ENCODE data around the gene PAPSS2. TPM values are rescaled to one million over a fixed set of nuclear protein-coding genes. Genes with fewer than 3 reads are reported as not detected.

Gene PAPSS2
- total RNA-seq, 1 experiment from 2014 or later: 14.6 TPM

- H3K4me3 ChIP-seq (replicated peaks in 1 of 2; ENCODE audit: low read depth in 1 of 2, low read length in 2 of 2): no peak overlapping the region
- H3K4me2 ChIP-seq (ENCODE audit: low read length): no peak overlapping the region
- H2AFZ ChIP-seq (ENCODE audit: low read depth, low read length, poor library complexity, severe bottlenecking): no peak overlapping the region
- no TSS peak for BruUV-seq (replicated peaks)
- H3K9ac ChIP-seq (ENCODE audit: low read length): no peak overlapping the region
- POLR2A ChIA-PET: no interaction called here
- no peaks in the 10 kb centered on the region for H3K27me3 ChIP-seq (ENCODE audit: insufficient read depth, low read length)
- CTCF ChIA-PET: no interaction called here
- H3K36me3 ChIP-seq (ENCODE audit: control insufficient read depth in 1 of 2, insufficient read depth in 2 of 2, low read length in 2 of 2): no peaks in the 10 kb centered on the region
- DNase-seq (ENCODE audit: low read depth, low spot score): no peak
- H4K20me1 ChIP-seq (ENCODE audit: insufficient read depth): no peaks in the 10 kb centered on the region
- no peak for ATAC-seq
- peaks cover 7 to 12% of the 10 kb centered on the region in 2 experiments for H3K4me1 ChIP-seq (ENCODE audit: control insufficient read depth in 1 of 2, insufficient read depth in 2 of 2, low read length in 2 of 2)
- no peaks in the 10 kb centered on the region for H3K79me2 ChIP-seq (ENCODE audit: insufficient read depth, low read length)
- RAD21 ChIA-PET (ENCODE audit: low non-redundant PET in 1 of 2, low total read pairs in 2 of 2, uncharacterized antibody in 2 of 2, unreplicated experiment in 2 of 2): no interaction called here
- no peak overlapping the region for H3K27ac ChIP-seq (ENCODE audit: low read depth, low read length)
- no peaks in the 10 kb centered on the region for H3K9me3 ChIP-seq (ENCODE audit: control insufficient read depth in 1 of 2, insufficient read depth in 1 of 2, low read depth in 1 of 2, low read length in 2 of 2)
- H3K9me2 ChIP-seq (ENCODE audit: insufficient read depth): no peaks in the 10 kb centered on the region
- no peak for TF ChIP-seq SIN3A (IDR thresholded peaks at IDR 0.05; ENCODE audit: low read depth)
- no peak for TF ChIP-seq EZH2phosphoT487 (IDR thresholded peaks at IDR 0.05; ENCODE audit: borderline replicate concordance)
- TF ChIP-seq SP1 (IDR thresholded peaks at IDR 0.05; ENCODE audit: low read depth): no peak
- TF ChIP-seq JUND (IDR thresholded peaks at IDR 0.05): no peak
- no peak for TF ChIP-seq ZNF274 (IDR thresholded peaks at IDR 0.05; ENCODE audit: low read depth, low read length)
- no peak for TF ChIP-seq ZFX (IDR thresholded peaks at IDR 0.05)
- TF ChIP-seq RAD21 (IDR thresholded peaks at IDR 0.05; ENCODE audit: low read depth): no peak
- no peak for TF ChIP-seq REST (IDR thresholded peaks at IDR 0.05; ENCODE audit: low read depth)
- no peak for TF ChIP-seq POLR2A (IDR thresholded peaks at IDR 0.05; ENCODE audit: borderline replicate concordance, extremely low read depth, insufficient read depth, insufficient read length)
- TF ChIP-seq ELF1 (IDR thresholded peaks at IDR 0.05; ENCODE audit: borderline replicate concordance, low read depth): no peak
- TF ChIP-seq CBX3 (IDR thresholded peaks at IDR 0.05; ENCODE audit: low read depth): no peak
- no peak for TF ChIP-seq TCF7L2 (IDR thresholded peaks at IDR 0.05; ENCODE audit: borderline replicate concordance, extremely low read depth, insufficient read depth, insufficient read length)
- TF ChIP-seq CTCF (IDR thresholded peaks at IDR 0.05 in 2 of 3, conservative IDR thresholded peaks at IDR 0.05 in 1 of 3; ENCODE audit: borderline replicate concordance in 1 of 3, insufficient read depth in 1 of 3, low read depth in 2 of 3, low read length in 2 of 3): no peak
- TF ChIP-seq FOSL1 (IDR thresholded peaks at IDR 0.05; ENCODE audit: low read depth): no peak
- intact Hi-C loops (cut with micrococcal nuclease): no loop called here
These were observed 17.9 kb downstream of the PAPSS2 start for GRCh38 chr10:87677595-87677994.
